WTC11 (cell line): Measurements from ENCODE around the gene TAF8. TPM values are rescaled to one million over a fixed set of nuclear protein-coding genes. Genes with fewer than 3 reads are reported as not detected.

ENCODE experiments used
- ATAC-seq: fragments of 200-7000 bp; cut with Tn5 transposase; 2 replicates; pipeline ENCODE4 v1.10.0; 2021; ENCODE audit warnings: mild to moderate bottlenecking, moderate library complexity
- CTCF ChIA-PET: fragments of 300-600 bp; sonication (Branson Sonifier 250); formaldehyde crosslinking; loops from one replicate; lab custom pipeline; 2021; ENCODE audit warnings: antibody characterized with exemption; lab: Charles Lee
- POLR2A ChIA-PET: fragments of 350-600 bp; sonication (Branson Sonifier 250); formaldehyde crosslinking; loops from one replicate; lab custom pipeline; 2021; ENCODE audit warnings: antibody characterized with exemption; lab: Charles Lee
- DNase-seq: peaks from one replicate; pipeline ENCODE4 v3.0.0; 2021; ENCODE audit warnings: low spot score
- H3K27ac Mint-ChIP-seq: 2 replicates; pipeline ENCODE4 v1.8.0; 2021; ENCODE audit warnings: mixed read lengths
- H3K27me3 Mint-ChIP-seq: 2 replicates; pipeline ENCODE4 v1.8.0; 2021; ENCODE audit warnings: low read depth, mild to moderate bottlenecking, moderate library complexity, mixed read lengths
- H3K36me3 Mint-ChIP-seq: 2 replicates; pipeline ENCODE4 v1.8.0; 2021; ENCODE audit warnings: mixed read lengths
- H3K4me1 Mint-ChIP-seq: 2 replicates; pipeline ENCODE4 v1.8.0; 2022; ENCODE audit warnings: mixed read lengths
- H3K4me3 Mint-ChIP-seq: 2 replicates; pipeline ENCODE4 v1.8.0; 2021; ENCODE audit warnings: mild to moderate bottlenecking, moderate library complexity, mixed read lengths
- H3K9me3 Mint-ChIP-seq: 2 replicates; pipeline ENCODE4 v1.8.0; 2021; ENCODE audit warnings: mixed read lengths
- AFF4 ChIP-seq: sonication (generic); formaldehyde crosslinking; IDR thresholded peaks from 2 replicates; pipeline ENCODE4 v1.8.1; 2023; ENCODE audit warnings: mild to moderate bottlenecking, missing genetic modification reagents, borderline replicate concordance
- CREB1 ChIP-seq: sonication (generic); formaldehyde crosslinking; IDR thresholded peaks from 2 replicates; pipeline ENCODE4 v1.8.0; 2023; ENCODE audit warnings: mild to moderate bottlenecking, missing genetic modification reagents
- CTCF ChIP-seq: fragments of 200-600 bp; IDR thresholded peaks from 2 replicates; pipeline ENCODE4 v1.8.0; 2022; ENCODE audit warnings: antibody characterized with exemption
- E2F1 ChIP-seq: sonication (generic); formaldehyde crosslinking; IDR thresholded peaks from 2 replicates; pipeline ENCODE4 v1.8.0; 2022; ENCODE audit warnings: mild to moderate bottlenecking, missing genetic modification reagents
- E2F5 ChIP-seq: sonication (generic); formaldehyde crosslinking; IDR thresholded peaks from 2 replicates; pipeline ENCODE4 v1.8.1; 2022; ENCODE audit warnings: mild to moderate bottlenecking, moderate library complexity, missing genetic modification reagents
- GTF2I ChIP-seq: fragments of 250-450 bp; sonication (Bioruptor Pico); conservative IDR thresholded peaks from 2 replicates; pipeline ENCODE4 v1.4.0; 2021; ENCODE audit warnings: mild to moderate bottlenecking
- MAX ChIP-seq: sonication (generic); formaldehyde crosslinking; IDR thresholded peaks from 2 replicates; pipeline ENCODE4 v1.8.0; 2022; ENCODE audit warnings: mild to moderate bottlenecking, missing genetic modification reagents
- MXD4 ChIP-seq: fragments of 250-450 bp; sonication (Bioruptor Pico); IDR thresholded peaks from 2 replicates; pipeline ENCODE4 v1.8.0; 2021; ENCODE audit warnings: mild to moderate bottlenecking, moderate library complexity, borderline replicate concordance
- NFATC4 ChIP-seq: fragments of 250-450 bp; sonication (Bioruptor Pico); IDR thresholded peaks from 2 replicates; pipeline ENCODE4 v1.9.0; 2021; ENCODE audit warnings: mild to moderate bottlenecking
- NFYB ChIP-seq: sonication (generic); formaldehyde crosslinking; conservative IDR thresholded peaks from 2 replicates; pipeline ENCODE4 v1.8.0; 2022; ENCODE audit warnings: low read depth, missing genetic modification reagents
- STAT6 ChIP-seq: sonication (generic); formaldehyde crosslinking; conservative IDR thresholded peaks from 2 replicates; pipeline ENCODE4 v1.8.1; 2023; ENCODE audit warnings: mild to moderate bottlenecking, low read depth, missing genetic modification reagents, moderate library complexity
- TEAD1 ChIP-seq: sonication (generic); formaldehyde crosslinking; IDR thresholded peaks from 2 replicates; pipeline ENCODE4 v1.8.0; 2022; ENCODE audit warnings: mild to moderate bottlenecking, missing genetic modification reagents
- TP53 ChIP-seq: sonication (generic); formaldehyde crosslinking; IDR thresholded peaks from 2 replicates; pipeline ENCODE4 v1.8.1; 2023; ENCODE audit warnings: mild to moderate bottlenecking, missing genetic modification reagents
- ZBTB43 ChIP-seq: sonication (generic); formaldehyde crosslinking; IDR thresholded peaks from 2 replicates; pipeline ENCODE4 v1.8.1; 2023; ENCODE audit warnings: mild to moderate bottlenecking, missing genetic modification reagents
- ZNF219 ChIP-seq: sonication (generic); formaldehyde crosslinking; IDR thresholded peaks from 2 replicates; pipeline ENCODE4 v1.8.0; 2023; ENCODE audit warnings: missing genetic modification reagents, mild to moderate bottlenecking, borderline replicate concordance
- ZNF671 ChIP-seq: fragments of 250-450 bp; sonication (Bioruptor Pico); IDR thresholded peaks from 2 replicates; pipeline ENCODE4 v1.8.0; 2021; ENCODE audit warnings: mild to moderate bottlenecking
- total RNA-seq: library from RNA; stranded (reverse); gene quantifications from 3 replicates; pipeline ENCODE4 v1.2.3, GENCODE V29; 2021
- TF ChIP-seq, protein P1 (sequence below): sonication (generic); formaldehyde crosslinking; IDR thresholded peaks from 2 replicates; pipeline ENCODE4 v1.8.0; 2022; ENCODE audit warnings: mild to moderate bottlenecking, missing genetic modification reagents
- TF ChIP-seq, protein P2 (sequence below): sonication (generic); formaldehyde crosslinking; IDR thresholded peaks from 2 replicates; pipeline ENCODE4 v1.8.0; 2022; ENCODE audit warnings: mild to moderate bottlenecking, missing genetic modification reagents

The TAF8 gene
- total RNA-seq, 1 experiment from 2014 or later, result 31.0 TPM

GRCh38 chr6:42038163-42038562 lies 12.2 kb upstream of the TAF8 start (continued):
- TF ChIP-seq AFF4 (CRISPR knock-in tag), result no peak
- TF ChIP-seq GTF2I (CRISPR knock-in tag), result no peak
- TF ChIP-seq, protein P1, sequence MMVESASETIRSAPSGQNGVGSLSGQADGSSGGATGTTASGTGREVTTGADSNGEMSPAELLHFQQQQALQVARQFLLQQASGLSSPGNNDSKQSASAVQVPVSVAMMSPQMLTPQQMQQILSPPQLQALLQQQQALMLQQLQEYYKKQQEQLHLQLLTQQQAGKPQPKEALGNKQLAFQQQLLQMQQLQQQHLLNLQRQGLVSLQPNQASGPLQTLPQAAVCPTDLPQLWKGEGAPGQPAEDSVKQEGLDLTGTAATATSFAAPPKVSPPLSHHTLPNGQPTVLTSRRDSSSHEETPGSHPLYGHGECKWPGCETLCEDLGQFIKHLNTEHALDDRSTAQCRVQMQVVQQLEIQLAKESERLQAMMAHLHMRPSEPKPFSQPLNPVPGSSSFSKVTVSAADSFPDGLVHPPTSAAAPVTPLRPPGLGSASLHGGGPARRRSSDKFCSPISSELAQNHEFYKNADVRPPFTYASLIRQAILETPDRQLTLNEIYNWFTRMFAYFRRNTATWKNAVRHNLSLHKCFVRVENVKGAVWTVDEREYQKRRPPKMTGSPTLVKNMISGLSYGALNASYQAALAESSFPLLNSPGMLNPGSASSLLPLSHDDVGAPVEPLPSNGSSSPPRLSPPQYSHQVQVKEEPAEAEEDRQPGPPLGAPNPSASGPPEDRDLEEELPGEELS (CRISPR knock-in tag), result no peak
- TF ChIP-seq ZNF671, result no peak

DNA sequence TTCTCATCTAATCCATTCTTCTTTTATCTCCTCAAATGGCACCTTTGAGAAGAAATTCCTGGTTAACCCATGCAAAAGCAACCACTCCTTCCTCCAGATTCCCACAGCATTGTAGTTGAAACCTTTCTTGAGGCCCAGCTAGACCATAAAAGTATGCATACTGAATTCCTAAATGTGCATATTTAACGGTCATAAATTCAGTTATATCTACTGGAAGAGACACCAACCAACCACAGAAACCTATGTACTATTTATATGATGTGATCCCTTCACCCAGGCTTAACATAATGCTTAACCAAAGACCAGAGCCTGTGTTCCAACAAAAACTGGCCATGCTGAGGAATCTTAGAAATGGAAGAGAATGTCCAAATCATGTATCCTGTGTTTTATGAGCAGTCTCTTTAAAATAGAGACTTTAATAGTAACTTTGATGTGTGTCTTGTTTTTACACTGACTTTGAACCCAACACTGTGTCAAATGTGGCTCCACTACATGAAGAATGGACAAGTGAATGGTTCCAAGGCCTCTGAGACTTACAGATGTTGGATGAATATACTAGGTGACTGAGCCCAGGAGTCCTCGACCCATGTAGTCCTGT lies 11.4 kb upstream of the TAF8 start:
- no peak for DNase-seq
- no peak for ATAC-seq
- H3K27ac Mint-ChIP-seq, result 0 out of 2 replicates have a peak overlapping the region, but pooled peaks have one; percentile 25
- CTCF ChIA-PET, result interaction anchor here (0.9 to 4.6 kb wide), 3 partner anchors 10 to 252 kb away, joined by 4 to 26 read pairs (median 4); partner anchors contain the start of gene TOMM6
- H3K9me3 Mint-ChIP-seq, result no peaks in the 10 kb centered on the region
- H3K4me1 Mint-ChIP-seq, result peaks cover 13% of the 10 kb centered on the region
- H3K36me3 Mint-ChIP-seq, result no peaks in the 10 kb centered on the region
- H3K4me3 Mint-ChIP-seq, result no peak overlapping the region
- POLR2A ChIA-PET, result no interaction called here
- H3K27me3 Mint-ChIP-seq, result peaks cover 33% of the 10 kb centered on the region
- no peak for TF ChIP-seq ZBTB43 (CRISPR knock-in tag)
- TF ChIP-seq CREB1, result no peak
- no peak for TF ChIP-seq MAX (CRISPR knock-in tag)
- TF ChIP-seq, protein P2, sequence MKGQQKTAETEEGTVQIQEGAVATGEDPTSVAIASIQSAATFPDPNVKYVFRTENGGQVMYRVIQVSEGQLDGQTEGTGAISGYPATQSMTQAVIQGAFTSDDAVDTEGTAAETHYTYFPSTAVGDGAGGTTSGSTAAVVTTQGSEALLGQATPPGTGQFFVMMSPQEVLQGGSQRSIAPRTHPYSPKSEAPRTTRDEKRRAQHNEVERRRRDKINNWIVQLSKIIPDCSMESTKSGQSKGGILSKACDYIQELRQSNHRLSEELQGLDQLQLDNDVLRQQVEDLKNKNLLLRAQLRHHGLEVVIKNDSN, result no peak
- no peak for TF ChIP-seq ZNF219 (CRISPR knock-in tag)
- no peak for TF ChIP-seq MXD4 (CRISPR knock-in tag)
- no peak for TF ChIP-seq NFYB (CRISPR knock-in tag)
- TF ChIP-seq STAT6 (CRISPR knock-in tag), result no peak
- TF ChIP-seq, protein P1 (CRISPR knock-in tag), result no peak
- no peak for TF ChIP-seq TP53 (CRISPR knock-in tag)
- TF ChIP-seq NFATC4 (CRISPR knock-in tag), result no peak
- no peak for TF ChIP-seq E2F5 (CRISPR knock-in tag)
- TF ChIP-seq E2F1 (CRISPR knock-in tag), result no peak
- TF ChIP-seq TEAD1 (CRISPR knock-in tag), result no peak
- no peak for TF ChIP-seq CTCF
